IPS-20b (cell line): ENCODE data around the gene ODAD3.

Experiments used
- H3K27ac ChIP-seq: one replicate; pipeline ENCODE4 v1.5.1; 2013; ENCODE audit warnings: low read length
- H3K27me3 ChIP-seq: 2 replicates; pipeline ENCODE4 v1.6.1; 2013; ENCODE audit warnings: mild to moderate bottlenecking, low read length, inconsistent platforms; ENCODE audit not compliant: insufficient read depth
- H3K36me3 ChIP-seq: 2 replicates; pipeline ENCODE4 v1.6.1; 2013; ENCODE audit warnings: low read depth, mild to moderate bottlenecking, inconsistent platforms, low read length, moderate library complexity; ENCODE audit not compliant: insufficient read depth
- H3K4me1 ChIP-seq: 2 replicates; pipeline ENCODE4 v1.6.1; 2013; ENCODE audit warnings: mild to moderate bottlenecking, control low read depth, inconsistent platforms, low read length, moderate library complexity; ENCODE audit not compliant: insufficient read depth
- H3K4me3 ChIP-seq: 2 replicates; pipeline ENCODE4 v1.5.1; 2013; ENCODE audit warnings: mild to moderate bottlenecking, low read length, inconsistent platforms
- H3K9ac ChIP-seq: 2 replicates; pipeline ENCODE4 v1.6.1; 2013; ENCODE audit warnings: low read depth, mild to moderate bottlenecking, inconsistent platforms, low read length, moderate library complexity
- H3K9me3 ChIP-seq: 2 replicates; pipeline ENCODE4 v1.6.1; 2013; ENCODE audit warnings: mild to moderate bottlenecking, low read depth, low read length, inconsistent platforms; ENCODE audit not compliant: insufficient read depth

The ODAD3 gene

DNA sequence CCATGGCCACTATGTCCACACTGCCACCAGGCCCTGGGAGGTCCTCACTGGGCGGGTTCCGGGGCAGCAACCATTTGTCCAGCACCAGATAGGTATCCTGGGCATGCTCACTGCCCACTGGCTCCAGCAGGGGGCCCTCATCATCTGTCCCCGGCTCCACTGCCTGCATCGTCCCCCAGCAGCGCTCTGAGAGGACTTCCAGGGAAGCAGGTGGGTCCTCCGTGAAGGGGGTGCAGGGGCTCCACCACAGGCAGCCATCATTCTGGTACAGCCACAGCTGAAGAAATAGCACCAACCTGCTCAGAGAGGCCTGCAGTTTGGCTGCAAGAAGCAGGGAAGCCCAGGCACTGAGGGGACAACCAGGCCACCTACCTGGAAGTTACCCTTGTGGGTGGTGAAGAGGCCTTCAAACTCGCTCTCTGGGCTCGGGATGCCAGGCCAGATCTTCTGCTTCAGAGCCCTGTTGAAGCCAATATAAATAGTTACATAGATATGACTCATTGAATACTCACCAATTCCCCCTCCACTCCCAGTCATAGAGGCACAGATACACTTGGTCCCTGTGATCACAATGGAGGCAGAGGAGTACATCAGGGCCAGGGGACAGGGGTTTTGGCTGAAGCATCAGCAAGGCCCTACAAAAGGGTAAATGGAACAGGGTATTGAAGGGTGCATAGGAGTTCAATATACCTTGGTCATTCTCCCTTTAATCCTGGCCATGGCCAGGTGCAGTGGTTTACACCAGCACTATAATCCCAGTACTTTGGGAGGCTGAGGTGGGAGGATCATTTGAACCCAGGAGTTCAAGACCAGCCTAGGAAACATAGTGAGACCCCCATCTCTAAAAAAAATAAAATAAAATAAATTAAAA, 56.4 kb downstream of the ODAD3 start:
- H3K36me3 ChIP-seq, result no peaks in the 10 kb centered on the region
- H3K9ac ChIP-seq, result no peak overlapping the region
- peaks cover 7% of the 10 kb centered on the region; the same call in 1 of the 2 replicates for H3K4me1 ChIP-seq
- H3K4me3 ChIP-seq, result no peak overlapping the region
- peaks cover 12% of the 10 kb centered on the region; the same call in 1 of the 2 replicates for H3K27me3 ChIP-seq
- no peak overlapping the region for H3K27ac ChIP-seq
- H3K9me3 ChIP-seq, result no peaks in the 10 kb centered on the region

DNA sequence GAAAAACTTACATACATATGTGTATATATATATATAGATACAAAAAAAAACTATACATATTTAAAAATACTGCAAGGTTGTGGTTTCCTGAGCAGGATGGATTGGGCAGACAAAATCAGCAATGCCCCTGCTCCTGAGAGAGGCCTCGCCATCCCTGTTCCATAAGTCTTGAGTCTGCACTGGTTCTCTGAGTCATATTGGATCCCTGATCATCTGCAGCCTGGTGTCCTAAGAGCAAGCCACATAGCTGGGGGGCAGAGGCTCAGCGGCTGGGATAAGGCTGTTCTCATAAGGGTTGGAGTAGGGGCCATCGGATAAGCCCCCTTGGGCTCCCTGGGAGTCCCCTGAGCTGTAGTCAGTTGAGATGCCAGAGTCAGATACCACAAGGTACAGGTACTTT, 57.2 kb downstream of the ODAD3 start:
- no peaks in the 10 kb centered on the region for H3K9me3 ChIP-seq
- no peak overlapping the region for H3K9ac ChIP-seq
- H3K27me3 ChIP-seq, result peaks cover 4% of the 10 kb centered on the region; the same call in 1 of the 2 replicates
- no peak overlapping the region for H3K27ac ChIP-seq
- no peaks in the 10 kb centered on the region for H3K36me3 ChIP-seq
- H3K4me3 ChIP-seq, result no peak overlapping the region
- H3K4me1 ChIP-seq, result peaks cover 7% of the 10 kb centered on the region; the same call in 1 of the 2 replicates

DNA sequence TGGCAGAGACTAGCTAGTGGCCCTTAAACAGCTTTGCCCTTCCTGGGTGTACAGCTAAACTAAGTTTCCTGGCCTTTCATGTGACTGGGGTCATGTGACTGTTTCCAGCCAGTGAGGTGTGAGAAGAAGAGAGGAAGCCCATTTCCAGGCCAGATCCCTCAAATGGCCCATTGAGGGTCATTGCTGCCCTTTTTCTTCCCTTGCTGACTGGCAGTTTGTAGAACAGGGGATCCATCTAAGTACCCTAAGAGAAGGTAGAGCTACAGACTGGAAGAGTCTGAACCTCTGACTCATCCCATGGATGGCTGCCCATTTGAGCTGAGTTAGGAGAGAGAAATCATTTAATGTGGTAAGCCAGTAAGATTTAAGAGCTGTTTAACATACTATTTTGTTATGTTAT, 57.7 kb downstream of the ODAD3 start:
- H3K27ac ChIP-seq, result no peak overlapping the region
- H3K4me3 ChIP-seq, result no peak overlapping the region
- no peak overlapping the region for H3K9ac ChIP-seq
- no peaks in the 10 kb centered on the region for H3K36me3 ChIP-seq
- peaks cover 7% of the 10 kb centered on the region; the same call in 1 of the 2 replicates for H3K4me1 ChIP-seq
- no peaks in the 10 kb centered on the region for H3K9me3 ChIP-seq
- no peaks in the 10 kb centered on the region; the same call in 1 of the 2 replicates for H3K27me3 ChIP-seq

DNA sequence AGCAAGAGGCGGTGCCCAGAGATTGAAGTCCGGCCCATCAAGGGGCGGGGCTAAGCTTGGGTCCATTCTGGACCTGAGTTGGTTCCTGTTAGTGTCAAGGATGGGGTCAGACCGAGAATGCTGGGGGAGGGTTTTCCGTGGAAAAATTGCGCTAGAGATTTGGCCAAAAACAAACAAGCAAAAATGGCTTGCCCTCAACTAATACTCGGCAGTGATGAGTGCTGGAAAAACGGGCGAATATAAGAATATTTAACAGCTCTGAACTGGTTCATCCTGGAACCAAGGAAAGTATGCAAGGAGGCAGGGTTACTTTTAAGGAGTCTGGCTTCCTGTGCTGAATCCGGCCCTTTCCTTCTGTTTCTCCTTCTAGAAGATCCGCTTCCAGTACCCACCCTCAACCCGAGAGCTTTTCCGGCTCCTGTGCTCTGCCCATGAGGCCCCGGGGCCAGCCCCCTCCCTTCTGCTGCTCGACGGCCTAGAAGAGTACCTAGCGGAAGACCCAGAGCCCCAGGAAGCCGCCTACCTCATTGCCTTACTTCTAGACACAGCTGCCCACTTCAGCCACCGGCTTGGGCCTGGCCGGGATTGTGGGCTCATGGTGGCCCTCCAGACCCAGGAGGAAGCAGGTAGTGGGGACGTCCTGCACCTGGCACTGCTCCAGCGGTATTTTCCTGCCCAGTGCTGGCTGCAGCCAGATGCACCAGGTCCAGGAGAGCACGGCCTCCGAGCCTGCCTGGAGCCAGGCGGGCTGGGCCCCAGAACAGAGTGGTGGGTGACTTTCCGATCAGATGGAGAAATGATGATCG, 59.6 kb downstream of the ODAD3 start:
- Histone ChIP-seq H3K27me3 (no peaks in the 10 kb centered on the region), H3K36me3 (no peaks in the 10 kb centered on the region), H3K4me3 (peak overlapping the region; percentile 79), H3K27ac (peak overlapping the region; percentile 77), H3K9ac (peak overlapping the region; percentile 68; the same call in 1 of the 2 replicates), H3K9me3 (no peaks in the 10 kb centered on the region), H3K4me1 (peaks cover 7% of the 10 kb centered on the region; the same call in 1 of the 2 replicates)

DNA sequence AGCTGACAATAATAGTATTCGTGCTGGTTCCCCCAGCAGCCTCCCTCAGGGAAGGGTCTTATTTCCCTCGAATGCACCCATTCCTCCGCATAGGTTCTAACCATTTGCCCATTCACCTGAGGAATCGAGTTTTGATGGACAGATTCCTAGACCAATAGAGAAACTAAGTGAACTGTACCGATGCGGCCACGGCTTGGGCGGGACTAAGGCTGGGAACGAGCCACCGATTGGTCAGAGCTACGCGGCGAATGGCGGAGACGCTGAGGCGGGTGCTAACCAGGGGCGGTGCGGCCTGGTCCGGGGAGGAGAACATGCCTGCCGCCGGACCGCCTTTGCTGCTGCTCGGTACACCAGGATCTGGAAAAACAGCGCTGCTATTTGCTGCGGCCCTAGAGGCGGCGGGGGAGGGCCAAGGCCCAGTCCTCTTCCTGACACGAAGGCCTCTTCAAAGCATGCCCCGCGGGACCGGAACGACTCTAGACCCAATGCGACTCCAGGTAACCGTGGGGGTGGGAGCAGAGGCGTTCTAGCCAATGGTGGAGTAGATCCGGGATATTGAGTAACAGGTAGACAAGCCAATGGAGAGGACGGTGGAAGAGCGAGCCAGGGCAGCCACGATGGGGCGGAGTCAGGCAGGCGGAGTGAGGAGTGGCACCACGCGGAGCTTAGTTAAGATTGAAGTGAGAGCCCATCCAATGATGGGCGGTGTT, 60.3 kb downstream of the ODAD3 start, which contains the start of gene SWSAP1:
Gene SWSAP1, plus strand, starts transcription at position 234 of the 710 bp plus-strand sequence. Its CDS starts 15 bp downstream, at position 249.
- Histone ChIP-seq H3K27me3 (no peaks in the 10 kb centered on the region), H3K9me3 (no peaks in the 10 kb centered on the region), H3K4me1 (peaks cover 4% of the 10 kb centered on the region; the same call in 1 of the 2 replicates), H3K4me3 (peak within 1 kb of the TSS; percentile 79), H3K36me3 (no peaks in the 10 kb centered on the region), H3K9ac (peak within 1 kb of the TSS; percentile 91), H3K27ac (peak within 1 kb of the TSS; percentile 80)

DNA sequence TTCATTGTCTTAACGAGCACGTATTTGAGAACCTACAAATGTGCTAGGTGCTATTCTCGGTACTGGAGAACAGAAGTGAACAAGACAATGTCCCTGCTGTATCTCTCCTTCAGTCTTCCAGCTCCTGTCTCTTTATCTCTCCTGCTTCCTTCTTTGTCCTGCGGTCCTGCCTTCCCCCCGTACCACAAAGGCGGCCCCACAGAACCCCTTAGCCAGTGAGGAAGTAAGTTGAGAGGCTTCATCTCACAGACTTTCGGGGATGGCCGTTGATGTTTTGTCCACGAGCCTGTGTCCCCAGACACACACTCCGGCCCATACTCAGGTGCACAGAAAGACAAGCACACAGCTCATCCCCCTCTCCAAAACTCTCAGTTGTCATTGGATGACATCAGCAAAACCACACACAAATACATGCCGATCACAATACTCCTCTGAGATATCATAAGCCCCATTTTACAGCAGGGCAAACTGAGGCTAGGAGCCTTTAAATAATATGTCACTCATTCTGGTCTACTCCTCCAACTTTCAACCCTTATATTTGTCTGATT, 61.0 kb downstream of the ODAD3 start:
- Histone ChIP-seq H3K9ac (no peak overlapping the region; the same call in 1 of the 2 replicates), H3K4me1 (peaks cover 4% of the 10 kb centered on the region; the same call in 1 of the 2 replicates), H3K4me3 (peak overlapping the region; percentile 79), H3K27me3 (no peaks in the 10 kb centered on the region), H3K9me3 (no peaks in the 10 kb centered on the region), H3K27ac (no peak overlapping the region), H3K36me3 (no peaks in the 10 kb centered on the region)

DNA sequence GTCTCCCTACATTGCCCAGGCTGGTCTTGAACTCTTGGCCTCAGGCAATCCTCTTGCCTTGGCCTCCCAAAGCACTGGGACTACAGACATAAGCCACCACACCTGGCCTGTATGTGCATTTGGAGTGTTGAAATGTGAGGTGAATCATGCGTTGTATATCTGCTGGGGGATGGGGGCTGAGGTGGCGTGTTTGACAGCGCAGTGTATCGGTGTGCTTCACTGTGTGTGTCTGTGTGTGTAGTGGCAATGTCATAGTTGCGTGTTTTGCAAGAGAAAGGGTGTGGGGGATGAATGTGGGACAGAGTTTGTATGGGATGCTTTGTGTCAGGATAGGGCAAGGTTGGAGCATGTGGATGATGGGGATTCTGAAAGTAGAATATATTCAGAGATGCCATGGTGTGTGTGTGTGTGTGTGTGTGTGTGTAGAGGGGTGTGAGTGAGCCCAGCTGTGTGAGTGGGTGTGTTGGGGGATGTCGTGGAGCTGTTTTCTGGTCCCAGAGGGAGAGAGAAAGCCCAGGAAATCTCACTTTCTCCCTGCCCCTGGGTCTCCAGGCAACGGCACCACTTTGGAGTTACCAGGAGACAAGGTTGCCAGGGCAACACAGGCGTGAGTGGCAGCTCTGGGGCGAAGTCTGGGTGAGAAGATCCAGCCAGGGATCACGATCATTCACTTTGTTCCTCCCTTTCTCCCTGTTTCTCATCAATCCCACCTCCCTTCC, 61.6 kb downstream of the ODAD3 start:
- H3K4me3 ChIP-seq, result peak overlapping the region; percentile 79; the same call in 1 of the 2 replicates

DNA sequence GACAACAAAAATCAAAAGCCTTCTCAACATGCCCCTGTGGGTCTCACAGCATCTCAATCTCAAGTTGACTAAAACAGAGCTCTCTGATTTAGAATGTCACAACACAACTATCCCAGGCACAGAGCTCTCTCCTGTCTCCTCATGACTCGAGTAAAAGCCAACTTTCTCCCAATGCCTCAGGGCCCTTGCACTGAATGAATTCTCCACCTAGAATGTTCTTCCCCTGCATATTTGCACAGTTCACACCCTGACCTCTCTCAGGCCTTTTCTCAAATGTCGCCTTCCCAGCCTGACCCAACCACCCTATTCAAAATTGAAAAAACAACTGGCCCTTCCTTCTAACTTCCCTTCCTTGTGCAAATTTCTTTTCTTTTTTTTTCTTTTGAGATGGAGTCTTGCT, 64.2 kb downstream of the ODAD3 start:
- no peak overlapping the region for H3K27ac ChIP-seq
- no peak overlapping the region for H3K9ac ChIP-seq
- no peaks in the 10 kb centered on the region for H3K36me3 ChIP-seq
- no peak overlapping the region for H3K4me3 ChIP-seq
- H3K4me1 ChIP-seq, result peaks cover 3% of the 10 kb centered on the region; the same call in 1 of the 2 replicates
- H3K9me3 ChIP-seq, result no peaks in the 10 kb centered on the region
- no peaks in the 10 kb centered on the region for H3K27me3 ChIP-seq

More for the DNA sequence above, 61.6 kb downstream of the ODAD3 start:
- Histone ChIP-seq H3K9me3 (no peaks in the 10 kb centered on the region), H3K36me3 (no peaks in the 10 kb centered on the region), H3K27ac (no peak overlapping the region), H3K9ac (no peak overlapping the region), H3K27me3 (no peaks in the 10 kb centered on the region), H3K4me1 (peaks cover 4% of the 10 kb centered on the region; the same call in 1 of the 2 replicates)
